ENCODE measurements around the gene SETD9.

The SETD9 gene

GRCh38 chr5:56934325-56934724 lies 24.9 kb downstream of the SETD9 start:
- no peak overlapping the region for H3K4me3 ChIP-seq (ENCODE audit: low read depth, low read length)
- TF ChIP-seq, protein P1, sequence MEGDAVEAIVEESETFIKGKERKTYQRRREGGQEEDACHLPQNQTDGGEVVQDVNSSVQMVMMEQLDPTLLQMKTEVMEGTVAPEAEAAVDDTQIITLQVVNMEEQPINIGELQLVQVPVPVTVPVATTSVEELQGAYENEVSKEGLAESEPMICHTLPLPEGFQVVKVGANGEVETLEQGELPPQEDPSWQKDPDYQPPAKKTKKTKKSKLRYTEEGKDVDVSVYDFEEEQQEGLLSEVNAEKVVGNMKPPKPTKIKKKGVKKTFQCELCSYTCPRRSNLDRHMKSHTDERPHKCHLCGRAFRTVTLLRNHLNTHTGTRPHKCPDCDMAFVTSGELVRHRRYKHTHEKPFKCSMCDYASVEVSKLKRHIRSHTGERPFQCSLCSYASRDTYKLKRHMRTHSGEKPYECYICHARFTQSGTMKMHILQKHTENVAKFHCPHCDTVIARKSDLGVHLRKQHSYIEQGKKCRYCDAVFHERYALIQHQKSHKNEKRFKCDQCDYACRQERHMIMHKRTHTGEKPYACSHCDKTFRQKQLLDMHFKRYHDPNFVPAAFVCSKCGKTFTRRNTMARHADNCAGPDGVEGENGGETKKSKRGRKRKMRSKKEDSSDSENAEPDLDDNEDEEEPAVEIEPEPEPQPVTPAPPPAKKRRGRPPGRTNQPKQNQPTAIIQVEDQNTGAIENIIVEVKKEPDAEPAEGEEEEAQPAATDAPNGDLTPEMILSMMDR (IDR thresholded peaks at IDR 0.05; ENCODE audit: low read depth, low read length) = no peak

DNA sequence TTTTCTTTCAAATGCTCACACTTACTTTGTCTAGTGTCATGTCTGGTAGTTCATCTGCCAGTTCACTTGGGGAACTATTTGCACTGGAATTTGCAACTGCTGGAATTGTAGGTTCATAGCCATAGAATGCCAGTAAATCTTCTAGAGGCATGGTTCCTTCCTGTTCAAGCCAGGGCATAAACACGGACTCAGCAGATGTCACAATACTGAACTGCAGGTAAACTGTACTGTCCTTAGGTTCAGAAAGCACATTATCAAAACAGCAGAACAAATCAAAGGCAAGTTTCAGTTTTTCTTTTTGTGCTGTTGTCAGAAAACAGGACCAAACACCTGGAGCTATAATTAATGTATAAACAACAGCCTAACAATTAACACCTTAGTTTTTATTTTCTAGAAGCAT lies 29.5 kb downstream of the SETD9 start:
- no peak overlapping the region for H3K4me3 ChIP-seq (ENCODE audit: low read depth, low read length)
- TF ChIP-seq, protein P1 (IDR thresholded peaks at IDR 0.05; ENCODE audit: low read depth, low read length) = no peak

DNA sequence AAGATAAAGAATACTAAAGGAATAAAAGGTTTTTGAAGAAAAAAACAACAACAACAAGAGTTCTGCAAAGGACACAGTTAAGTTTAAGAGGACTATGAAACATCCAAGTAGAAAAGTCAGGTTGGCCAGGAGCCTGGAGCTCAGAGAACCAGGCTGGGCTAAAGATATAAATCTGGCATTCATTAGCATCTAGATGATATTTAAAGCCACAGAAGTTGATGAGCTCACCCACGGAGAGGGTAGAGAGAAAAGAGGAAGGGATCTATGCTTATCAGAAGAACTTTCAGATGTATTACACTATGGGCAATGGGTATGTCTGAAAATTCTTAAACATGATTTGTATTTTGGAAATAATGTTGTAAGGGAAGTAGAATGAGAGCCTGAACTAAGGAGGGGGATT lies 32.6 kb downstream of the SETD9 start:
- H3K4me3 ChIP-seq (ENCODE audit: low read depth, low read length) = no peak overlapping the region
- TF ChIP-seq, protein P1 (IDR thresholded peaks at IDR 0.05; ENCODE audit: low read depth, low read length) = no peak

DNA sequence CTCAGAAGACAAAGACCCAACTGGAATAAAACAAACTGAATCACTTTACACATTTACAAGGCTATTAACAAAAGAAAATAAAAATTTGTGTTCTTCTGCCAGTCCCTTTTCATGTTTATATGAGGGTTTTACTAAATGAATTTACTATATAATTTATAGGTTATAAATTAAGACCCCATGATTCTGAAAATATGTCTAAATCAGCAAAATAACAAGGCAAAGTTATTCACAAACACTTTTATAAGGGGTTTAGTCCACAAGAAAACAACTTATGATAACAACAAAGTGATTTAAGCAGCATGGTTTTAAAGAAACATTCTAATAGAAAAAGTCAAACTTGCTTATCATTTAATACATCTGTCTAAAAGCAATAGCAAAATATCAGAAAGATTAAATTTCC lies 37.7 kb downstream of the SETD9 start:
- TF ChIP-seq, protein P1 (IDR thresholded peaks at IDR 0.05; ENCODE audit: low read depth, low read length) = no peak
- no peak overlapping the region for H3K4me3 ChIP-seq (ENCODE audit: low read depth, low read length)

GRCh38 chr5:56950626-56951125 lies 41.3 kb downstream of the SETD9 start:
- peak overlapping the region; percentile 72 for H3K4me3 ChIP-seq (ENCODE audit: low read depth, low read length)
- TF ChIP-seq, protein P1 (IDR thresholded peaks at IDR 0.05; ENCODE audit: low read depth, low read length) = no peak

DNA sequence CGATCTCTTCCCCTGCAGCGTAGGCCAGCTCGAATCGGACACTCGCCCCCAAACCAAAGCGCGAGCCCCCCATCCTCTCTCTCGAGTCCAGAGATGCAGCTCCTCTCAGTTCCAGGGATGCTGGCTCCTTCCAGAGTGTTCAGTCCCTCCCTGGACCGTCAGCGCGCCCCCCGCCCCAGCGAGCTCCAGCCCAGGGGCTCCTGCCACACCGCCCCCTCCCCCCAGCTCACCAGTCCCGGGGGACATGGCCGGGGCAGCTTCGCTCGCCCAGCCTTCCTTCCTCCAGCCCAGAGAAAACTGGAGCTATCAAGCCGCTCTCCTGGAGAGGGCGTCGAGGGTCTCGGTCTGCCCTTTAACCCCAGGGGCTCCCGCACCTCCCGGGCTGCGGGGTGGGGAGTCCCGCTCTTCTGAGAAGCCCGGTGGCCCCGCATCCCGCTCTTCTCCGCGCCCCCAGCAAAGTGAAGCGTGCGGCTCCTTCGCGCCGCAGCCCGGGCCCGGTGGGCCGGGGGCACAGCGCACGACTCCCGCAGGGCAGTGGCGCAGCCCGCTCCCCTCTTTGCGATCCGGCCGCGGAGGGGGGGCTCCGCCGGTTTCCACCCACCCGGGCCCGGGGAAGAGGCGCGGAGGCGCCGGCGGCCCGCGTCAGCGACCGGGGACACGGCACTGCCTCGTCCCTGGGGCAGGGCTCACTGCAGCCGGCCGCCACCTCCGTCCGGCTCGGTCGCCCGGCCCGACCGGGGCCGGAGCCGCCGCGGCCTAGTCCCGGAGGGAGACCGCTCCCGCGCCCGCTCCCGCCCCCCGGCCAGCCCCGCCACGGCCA lies 41.9 kb downstream of the SETD9 start:
- peak overlapping the region; percentile 72 for H3K4me3 ChIP-seq (ENCODE audit: low read depth, low read length)
- TF ChIP-seq, protein P1 (IDR thresholded peaks at IDR 0.05; ENCODE audit: low read depth, low read length) = no peak

- peak within 1 kb of the TSS; percentile 72 for H3K4me3 ChIP-seq (ENCODE audit: low read depth, low read length)
- TF ChIP-seq, protein P1 (IDR thresholded peaks at IDR 0.05; ENCODE audit: low read depth, low read length) = no peak
Measured at GRCh38 chr5:56951946-56952691, 42.7 kb downstream of the SETD9 start, which contains the start of gene MIER3. TSS of gene MIER3 (minus strand) at chr5:56952123. CDS start at chr5:56952102, 21 bp downstream.
